ENCODE data around the gene SLC10A7.

SLC10A7 gene

DNA sequence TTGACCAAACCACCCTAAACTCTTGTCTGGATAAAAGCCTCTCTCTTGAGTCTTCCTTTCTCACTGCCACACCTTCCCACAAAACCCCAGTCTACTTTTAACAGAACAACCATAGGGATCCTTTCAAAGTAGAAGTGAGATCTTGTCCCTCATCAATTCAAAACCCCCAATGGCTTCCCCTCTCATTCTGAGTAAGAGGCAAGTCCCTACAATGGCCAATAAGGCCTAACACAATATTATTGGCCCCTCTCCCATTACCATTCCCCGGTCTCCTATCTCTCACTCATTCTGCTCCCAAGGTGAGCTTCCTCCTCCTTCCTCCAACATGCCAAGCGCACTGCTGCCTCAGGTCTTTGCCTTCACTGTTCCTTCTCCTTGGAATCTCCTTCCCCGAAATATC, 250.3 kb downstream of the SLC10A7 start:
- no peak for TF ChIP-seq MYC (IDR thresholded peaks at IDR 0.05; ENCODE audit: low read depth, low read length)
- TF ChIP-seq, protein P1, sequence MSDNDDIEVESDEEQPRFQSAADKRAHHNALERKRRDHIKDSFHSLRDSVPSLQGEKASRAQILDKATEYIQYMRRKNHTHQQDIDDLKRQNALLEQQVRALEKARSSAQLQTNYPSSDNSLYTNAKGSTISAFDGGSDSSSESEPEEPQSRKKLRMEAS (IDR thresholded peaks at IDR 0.05; ENCODE audit: low read depth, low read length): no peak
- DNase-seq (ENCODE audit: low read depth): no peak
- no peak overlapping the region for H3K4me3 ChIP-seq (ENCODE audit: low read depth, low read length)

DNA sequence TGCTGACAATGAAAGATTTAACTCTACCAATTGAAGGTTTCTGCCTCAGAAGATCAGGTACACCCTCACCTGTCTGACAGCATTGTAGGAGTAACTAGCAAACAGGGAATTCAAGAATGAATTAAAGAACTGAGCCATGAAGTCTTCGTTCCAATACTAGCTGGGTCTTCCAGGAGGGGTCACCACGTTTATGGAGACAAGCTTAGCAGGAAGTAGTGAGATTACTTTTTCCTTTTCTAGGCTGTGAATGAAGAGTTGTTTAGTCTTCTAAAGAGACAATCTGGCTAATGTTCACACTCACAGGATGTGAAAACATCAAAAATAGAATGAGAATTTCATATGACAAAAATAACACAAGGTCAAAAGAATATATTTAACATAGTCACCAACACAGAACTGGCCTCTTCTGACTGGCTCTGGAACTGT, 252.5 kb downstream of the SLC10A7 start:
- TF ChIP-seq MYC (IDR thresholded peaks at IDR 0.05; ENCODE audit: low read depth, low read length): no peak
- no peak for TF ChIP-seq POLR2A (IDR thresholded peaks at IDR 0.05; ENCODE audit: extremely low read depth, insufficient read length)
- TF ChIP-seq, protein P1 (IDR thresholded peaks at IDR 0.05; ENCODE audit: low read depth, low read length): no peak
- TF ChIP-seq, protein P2, sequence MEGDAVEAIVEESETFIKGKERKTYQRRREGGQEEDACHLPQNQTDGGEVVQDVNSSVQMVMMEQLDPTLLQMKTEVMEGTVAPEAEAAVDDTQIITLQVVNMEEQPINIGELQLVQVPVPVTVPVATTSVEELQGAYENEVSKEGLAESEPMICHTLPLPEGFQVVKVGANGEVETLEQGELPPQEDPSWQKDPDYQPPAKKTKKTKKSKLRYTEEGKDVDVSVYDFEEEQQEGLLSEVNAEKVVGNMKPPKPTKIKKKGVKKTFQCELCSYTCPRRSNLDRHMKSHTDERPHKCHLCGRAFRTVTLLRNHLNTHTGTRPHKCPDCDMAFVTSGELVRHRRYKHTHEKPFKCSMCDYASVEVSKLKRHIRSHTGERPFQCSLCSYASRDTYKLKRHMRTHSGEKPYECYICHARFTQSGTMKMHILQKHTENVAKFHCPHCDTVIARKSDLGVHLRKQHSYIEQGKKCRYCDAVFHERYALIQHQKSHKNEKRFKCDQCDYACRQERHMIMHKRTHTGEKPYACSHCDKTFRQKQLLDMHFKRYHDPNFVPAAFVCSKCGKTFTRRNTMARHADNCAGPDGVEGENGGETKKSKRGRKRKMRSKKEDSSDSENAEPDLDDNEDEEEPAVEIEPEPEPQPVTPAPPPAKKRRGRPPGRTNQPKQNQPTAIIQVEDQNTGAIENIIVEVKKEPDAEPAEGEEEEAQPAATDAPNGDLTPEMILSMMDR (IDR thresholded peaks at IDR 0.05; ENCODE audit: low read depth, low read length): no peak
- no peak overlapping the region for H3K4me3 ChIP-seq (ENCODE audit: low read depth, low read length)
- DNase-seq (ENCODE audit: low read depth): no peak

DNA sequence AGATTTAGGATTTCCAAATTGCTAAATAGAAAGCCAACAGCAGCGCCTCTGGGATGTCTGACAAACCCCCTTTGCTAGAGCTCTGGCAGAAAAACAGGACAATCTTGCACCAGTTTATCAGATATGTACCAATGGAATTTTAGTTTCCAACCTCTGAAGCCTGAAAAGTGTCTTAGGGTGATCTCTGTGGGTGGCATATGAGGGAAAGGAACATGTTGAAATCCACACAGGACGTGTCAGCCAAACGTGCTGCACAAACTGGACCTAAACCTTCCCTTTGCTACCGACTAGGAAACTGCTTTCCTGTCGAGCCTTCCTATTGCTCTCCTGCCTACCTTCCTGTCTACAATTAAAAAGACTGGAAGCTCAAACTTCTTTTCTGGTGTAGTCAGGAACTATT, 253.9 kb downstream of the SLC10A7 start:
- no peak for DNase-seq (ENCODE audit: low read depth)
- H3K4me3 ChIP-seq (ENCODE audit: low read depth, low read length): no peak overlapping the region
- TF ChIP-seq, protein P1 (IDR thresholded peaks at IDR 0.05; ENCODE audit: low read depth, low read length): no peak
- TF ChIP-seq MYC (IDR thresholded peaks at IDR 0.05; ENCODE audit: low read depth, low read length): no peak
- TF ChIP-seq, protein P2 (IDR thresholded peaks at IDR 0.05; ENCODE audit: low read depth, low read length): no peak
- TF ChIP-seq POLR2A (IDR thresholded peaks at IDR 0.05; ENCODE audit: extremely low read depth, insufficient read length): no peak

DNA sequence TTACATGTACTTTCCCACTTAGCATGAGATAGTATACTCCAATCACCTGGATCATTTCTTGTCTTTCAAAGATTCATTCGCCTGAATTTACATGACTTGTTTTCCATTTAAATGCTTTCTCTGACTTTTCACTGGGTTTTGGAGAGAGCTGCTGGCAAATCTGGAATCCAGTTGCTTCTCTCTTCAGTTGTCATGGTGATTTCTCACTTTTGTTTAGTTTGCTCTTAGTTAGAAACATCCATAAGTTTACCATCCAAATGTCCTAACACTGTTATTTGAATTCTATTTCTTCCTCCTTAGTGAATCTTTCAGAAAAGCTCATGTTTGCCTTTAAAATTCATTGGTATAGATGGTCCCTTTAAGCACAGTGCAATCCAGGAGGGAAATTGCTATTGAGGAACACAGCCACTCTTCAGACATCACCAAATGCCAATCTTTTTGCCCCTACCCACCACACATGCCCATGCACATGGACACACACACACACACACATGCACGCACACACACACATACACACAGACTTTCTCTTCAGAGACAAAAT, 255.7 kb downstream of the SLC10A7 start:
- DNase-seq (ENCODE audit: low read depth): no peak
- TF ChIP-seq MYC (IDR thresholded peaks at IDR 0.05; ENCODE audit: low read depth, low read length): no peak

DNA sequence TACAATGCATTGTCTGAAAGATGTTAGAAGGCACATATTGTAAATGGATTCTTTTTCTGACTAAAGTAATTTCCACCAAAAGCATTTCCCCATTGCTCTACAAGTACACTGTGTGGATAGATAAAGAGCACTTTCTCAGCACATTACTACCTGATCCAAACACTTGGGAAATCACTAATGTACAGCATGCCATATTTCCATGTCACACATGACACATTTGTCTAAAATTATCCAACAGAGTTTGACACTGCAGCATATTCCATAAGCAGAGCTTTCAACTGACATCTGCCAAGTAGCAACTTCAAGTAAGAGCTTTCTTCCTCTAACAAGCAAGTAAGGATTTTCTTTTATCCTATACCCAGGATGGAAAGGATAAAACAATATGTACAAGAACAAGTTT, 257.9 kb downstream of the SLC10A7 start:
- DNase-seq (ENCODE audit: low read depth): no peak
- H3K4me3 ChIP-seq (ENCODE audit: low read depth, low read length): no peak overlapping the region
- TF ChIP-seq POLR2A (IDR thresholded peaks at IDR 0.05; ENCODE audit: extremely low read depth, insufficient read length) (no peak), MYC (IDR thresholded peaks at IDR 0.05; ENCODE audit: low read depth, low read length) (no peak)
- TF ChIP-seq, protein P1 (IDR thresholded peaks at IDR 0.05; ENCODE audit: low read depth, low read length): no peak
- TF ChIP-seq, protein P2 (IDR thresholded peaks at IDR 0.05; ENCODE audit: low read depth, low read length): no peak

More for the DNA sequence above, 255.7 kb downstream of the SLC10A7 start:
- no peak overlapping the region for H3K4me3 ChIP-seq (ENCODE audit: low read depth, low read length)

DNA sequence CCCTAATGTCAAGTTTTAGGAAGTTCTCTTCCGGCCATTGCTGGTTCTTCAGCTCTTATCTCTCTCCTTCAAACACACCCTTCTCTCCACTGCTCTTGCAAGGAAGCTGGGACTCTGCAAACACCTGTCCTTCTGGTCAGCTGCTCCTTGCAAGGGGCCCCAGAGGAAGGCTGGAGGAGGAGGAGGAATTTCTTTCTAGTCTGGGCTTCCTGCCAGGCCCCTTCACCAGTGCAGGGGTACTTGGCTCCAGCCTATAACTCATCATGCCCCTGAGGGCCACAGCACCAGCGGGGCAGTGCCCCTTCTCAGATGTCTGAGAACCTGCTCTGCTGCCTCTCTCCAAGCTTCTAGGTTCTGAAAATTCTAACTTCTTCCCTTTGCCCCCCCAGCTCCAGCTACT, 260.7 kb downstream of the SLC10A7 start:
- DNase-seq (ENCODE audit: low read depth): no peak
- TF ChIP-seq POLR2A (IDR thresholded peaks at IDR 0.05; ENCODE audit: extremely low read depth, insufficient read length) (no peak), MYC (IDR thresholded peaks at IDR 0.05; ENCODE audit: low read depth, low read length) (no peak)
- TF ChIP-seq, protein P2 (IDR thresholded peaks at IDR 0.05; ENCODE audit: low read depth, low read length): no peak
- TF ChIP-seq, protein P1 (IDR thresholded peaks at IDR 0.05; ENCODE audit: low read depth, low read length): no peak
- no peak overlapping the region for H3K4me3 ChIP-seq (ENCODE audit: low read depth, low read length)

- no peak overlapping the region for H3K4me3 ChIP-seq (ENCODE audit: low read depth, low read length)
- no peak for DNase-seq (ENCODE audit: low read depth)
- TF ChIP-seq POLR2A (IDR thresholded peaks at IDR 0.05; ENCODE audit: extremely low read depth, insufficient read length): no peak
- TF ChIP-seq MYC (IDR thresholded peaks at IDR 0.05; ENCODE audit: low read depth, low read length): no peak
- TF ChIP-seq, protein P2 (IDR thresholded peaks at IDR 0.05; ENCODE audit: low read depth, low read length): no peak
- TF ChIP-seq, protein P1 (IDR thresholded peaks at IDR 0.05; ENCODE audit: low read depth, low read length): no peak
These were observed 261.2 kb downstream of the SLC10A7 start for GRCh38 chr4:146260521-146260920.
